ENCODE data around the gene TGFB1. TPM values are rescaled to one million over a fixed set of nuclear protein-coding genes. Genes with fewer than 3 reads are reported as not detected.
"Not testable (repeated sequence)": the region's sequence is repeated elsewhere in the genome, so short reads cannot be mapped to it uniquely, and the experiment has no call there.

TGFB1 gene
- polyA plus RNA-seq, 1 donor from 2014 or later, result not detected

DNA sequence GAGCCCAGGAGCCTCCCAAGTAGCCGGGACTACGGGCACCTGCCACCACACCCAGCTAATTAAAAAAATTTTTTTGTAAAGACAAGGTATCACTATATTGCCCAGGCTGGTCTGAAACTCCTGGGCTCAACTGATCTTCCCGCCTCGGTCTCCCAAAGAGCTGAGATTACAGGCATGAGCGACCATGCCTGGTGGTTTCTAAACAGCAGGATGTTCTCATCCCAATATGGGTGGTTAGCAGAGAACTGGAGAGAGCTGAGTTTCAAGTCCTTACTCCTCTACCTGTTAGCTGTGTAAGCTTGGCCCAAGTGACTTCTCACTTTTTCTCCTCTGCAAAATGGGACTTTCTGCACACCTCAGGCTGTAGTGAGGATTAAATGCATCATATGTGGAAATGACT is 30.6 kb upstream of the TGFB1 start:
- no peaks in the 10 kb centered on the region for H3K9me2 ChIP-seq (ENCODE audit: insufficient read depth, low read length)
- H3K36me3 ChIP-seq (ENCODE audit: insufficient read depth, low read length), result no peaks in the 10 kb centered on the region
- no peaks in the 10 kb centered on the region for H3K9me3 ChIP-seq (ENCODE audit: low read length)
- TF ChIP-seq EP300 (conservative IDR thresholded peaks at IDR 0.05; ENCODE audit: poor library complexity, severe bottlenecking) (no peak), MXI1 (conservative IDR thresholded peaks at IDR 0.05; ENCODE audit: poor library complexity, severe bottlenecking) (no peak)
- H3K79me2 ChIP-seq (replicated peaks; ENCODE audit: insufficient read depth, low read length), result no peaks in the 10 kb centered on the region
- H3K27me3 ChIP-seq (ENCODE audit: insufficient read depth, low read depth, low read length), result no peaks in the 10 kb centered on the region
- no peak overlapping the region for H3K27ac ChIP-seq (ENCODE audit: low read length)
- H4K20me1 ChIP-seq (ENCODE audit: insufficient read depth), result no peaks in the 10 kb centered on the region
- H2AFZ ChIP-seq (ENCODE audit: low read depth, low read length), result no peak overlapping the region
- H3K9ac ChIP-seq (ENCODE audit: low read length), result no peak overlapping the region
- no peaks in the 10 kb centered on the region for H3F3A ChIP-seq (ENCODE audit: insufficient read depth, low read length, poor library complexity, severe bottlenecking)
- H3K4me3 ChIP-seq (ENCODE audit: low read length), result no peak overlapping the region
- H3K4me2 ChIP-seq (ENCODE audit: low read length), result no peak overlapping the region

DNA sequence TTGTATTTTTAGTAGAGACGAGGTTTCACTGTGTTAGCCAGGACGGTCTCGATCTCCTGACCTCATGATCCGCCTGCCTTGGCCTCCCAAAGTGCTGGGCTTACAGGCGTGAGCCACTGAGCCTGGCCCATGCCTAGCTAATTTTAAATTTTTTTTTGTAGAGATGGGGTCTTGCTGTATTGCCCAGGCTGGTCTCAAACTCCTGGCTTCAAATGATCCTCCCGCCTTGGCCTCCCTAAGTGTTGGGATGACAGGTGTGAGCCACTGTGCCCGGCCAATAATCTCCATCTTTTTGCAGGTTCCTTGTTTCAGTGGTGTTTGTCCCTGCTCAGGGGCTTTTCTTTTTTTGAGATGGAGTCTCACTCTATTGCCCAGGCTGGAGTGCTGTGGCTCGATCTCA is 27.8 kb upstream of the TGFB1 start:
- H3K9me3 ChIP-seq (ENCODE audit: low read length); H3K4me3 ChIP-seq (ENCODE audit: low read length); H3F3A ChIP-seq (ENCODE audit: insufficient read depth, low read length, poor library complexity, severe bottlenecking); H2AFZ ChIP-seq (ENCODE audit: low read depth, low read length); H3K9ac ChIP-seq (ENCODE audit: low read length); H3K79me2 ChIP-seq (replicated peaks; ENCODE audit: insufficient read depth, low read length); H3K27ac ChIP-seq (ENCODE audit: low read length); H3K4me2 ChIP-seq (ENCODE audit: low read length); H3K27me3 ChIP-seq (ENCODE audit: insufficient read depth, low read depth, low read length); H4K20me1 ChIP-seq (ENCODE audit: insufficient read depth); H3K9me2 ChIP-seq (ENCODE audit: insufficient read depth, low read length); H3K36me3 ChIP-seq (ENCODE audit: insufficient read depth, low read length): not testable (repeated sequence)

DNA sequence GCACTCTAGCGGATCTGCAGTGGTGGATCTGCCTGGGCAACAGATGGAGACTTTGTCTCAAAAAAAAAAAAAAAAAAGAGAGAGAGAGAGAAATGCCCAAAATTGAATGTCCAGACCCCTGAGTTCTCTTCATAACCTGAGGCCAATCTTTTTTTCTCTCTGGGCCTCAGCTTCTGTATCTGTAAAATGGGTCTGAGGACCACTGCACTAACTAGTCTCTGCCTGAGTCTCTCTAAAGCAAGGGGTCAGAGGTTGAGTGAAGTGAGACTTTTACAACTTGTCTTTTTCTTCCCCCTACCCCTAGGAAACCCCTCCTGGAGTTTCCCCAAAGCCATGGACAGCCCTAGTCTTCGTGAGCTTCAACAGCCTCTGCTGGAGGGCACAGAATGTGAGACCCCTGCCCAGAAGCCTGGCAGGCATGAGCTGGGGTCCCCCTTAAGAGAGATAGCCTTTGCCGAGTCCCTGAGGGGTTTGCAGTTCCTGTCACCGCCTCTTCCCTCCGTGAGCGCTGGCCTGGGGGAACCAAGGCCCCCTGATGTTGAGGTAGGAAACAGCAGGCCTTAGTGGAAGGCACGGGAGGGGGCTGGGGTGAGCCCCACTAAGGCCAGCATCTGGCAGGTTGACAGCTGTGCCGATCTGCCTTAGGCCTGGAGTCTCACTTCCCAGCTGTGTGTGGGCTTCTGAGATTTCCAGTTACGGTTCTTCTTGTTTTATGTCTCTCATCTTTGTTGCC is 24.4 kb upstream of the TGFB1 start:
- no peaks in the 10 kb centered on the region for H3K79me2 ChIP-seq (replicated peaks; ENCODE audit: insufficient read depth, low read length)
- TF ChIP-seq, protein P1, sequence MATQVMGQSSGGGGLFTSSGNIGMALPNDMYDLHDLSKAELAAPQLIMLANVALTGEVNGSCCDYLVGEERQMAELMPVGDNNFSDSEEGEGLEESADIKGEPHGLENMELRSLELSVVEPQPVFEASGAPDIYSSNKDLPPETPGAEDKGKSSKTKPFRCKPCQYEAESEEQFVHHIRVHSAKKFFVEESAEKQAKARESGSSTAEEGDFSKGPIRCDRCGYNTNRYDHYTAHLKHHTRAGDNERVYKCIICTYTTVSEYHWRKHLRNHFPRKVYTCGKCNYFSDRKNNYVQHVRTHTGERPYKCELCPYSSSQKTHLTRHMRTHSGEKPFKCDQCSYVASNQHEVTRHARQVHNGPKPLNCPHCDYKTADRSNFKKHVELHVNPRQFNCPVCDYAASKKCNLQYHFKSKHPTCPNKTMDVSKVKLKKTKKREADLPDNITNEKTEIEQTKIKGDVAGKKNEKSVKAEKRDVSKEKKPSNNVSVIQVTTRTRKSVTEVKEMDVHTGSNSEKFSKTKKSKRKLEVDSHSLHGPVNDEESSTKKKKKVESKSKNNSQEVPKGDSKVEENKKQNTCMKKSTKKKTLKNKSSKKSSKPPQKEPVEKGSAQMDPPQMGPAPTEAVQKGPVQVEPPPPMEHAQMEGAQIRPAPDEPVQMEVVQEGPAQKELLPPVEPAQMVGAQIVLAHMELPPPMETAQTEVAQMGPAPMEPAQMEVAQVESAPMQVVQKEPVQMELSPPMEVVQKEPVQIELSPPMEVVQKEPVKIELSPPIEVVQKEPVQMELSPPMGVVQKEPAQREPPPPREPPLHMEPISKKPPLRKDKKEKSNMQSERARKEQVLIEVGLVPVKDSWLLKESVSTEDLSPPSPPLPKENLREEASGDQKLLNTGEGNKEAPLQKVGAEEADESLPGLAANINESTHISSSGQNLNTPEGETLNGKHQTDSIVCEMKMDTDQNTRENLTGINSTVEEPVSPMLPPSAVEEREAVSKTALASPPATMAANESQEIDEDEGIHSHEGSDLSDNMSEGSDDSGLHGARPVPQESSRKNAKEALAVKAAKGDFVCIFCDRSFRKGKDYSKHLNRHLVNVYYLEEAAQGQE (IDR thresholded peaks at IDR 0.05; ENCODE audit: borderline replicate concordance), result no peak
- TF ChIP-seq EZH2 (IDR thresholded peaks at IDR 0.05; ENCODE audit: borderline replicate concordance, insufficient read depth, low read length, poor library complexity, severe bottlenecking) (no peak), TAF1 (IDR thresholded peaks at IDR 0.05; ENCODE audit: low read depth) (no peak), RAD21 (conservative IDR thresholded peaks at IDR 0.05) (no peak)
- TF ChIP-seq, protein P2, sequence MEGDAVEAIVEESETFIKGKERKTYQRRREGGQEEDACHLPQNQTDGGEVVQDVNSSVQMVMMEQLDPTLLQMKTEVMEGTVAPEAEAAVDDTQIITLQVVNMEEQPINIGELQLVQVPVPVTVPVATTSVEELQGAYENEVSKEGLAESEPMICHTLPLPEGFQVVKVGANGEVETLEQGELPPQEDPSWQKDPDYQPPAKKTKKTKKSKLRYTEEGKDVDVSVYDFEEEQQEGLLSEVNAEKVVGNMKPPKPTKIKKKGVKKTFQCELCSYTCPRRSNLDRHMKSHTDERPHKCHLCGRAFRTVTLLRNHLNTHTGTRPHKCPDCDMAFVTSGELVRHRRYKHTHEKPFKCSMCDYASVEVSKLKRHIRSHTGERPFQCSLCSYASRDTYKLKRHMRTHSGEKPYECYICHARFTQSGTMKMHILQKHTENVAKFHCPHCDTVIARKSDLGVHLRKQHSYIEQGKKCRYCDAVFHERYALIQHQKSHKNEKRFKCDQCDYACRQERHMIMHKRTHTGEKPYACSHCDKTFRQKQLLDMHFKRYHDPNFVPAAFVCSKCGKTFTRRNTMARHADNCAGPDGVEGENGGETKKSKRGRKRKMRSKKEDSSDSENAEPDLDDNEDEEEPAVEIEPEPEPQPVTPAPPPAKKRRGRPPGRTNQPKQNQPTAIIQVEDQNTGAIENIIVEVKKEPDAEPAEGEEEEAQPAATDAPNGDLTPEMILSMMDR (IDR thresholded peaks at IDR 0.05; ENCODE audit: poor library complexity, severe bottlenecking), result no peak
- no peaks in the 10 kb centered on the region for H3K9me2 ChIP-seq (ENCODE audit: insufficient read depth, low read length)
- no peak overlapping the region for H3K9ac ChIP-seq (ENCODE audit: low read length)
- H3K36me3 ChIP-seq (ENCODE audit: insufficient read depth, low read length), result no peaks in the 10 kb centered on the region
- no peaks in the 10 kb centered on the region for H3K9me3 ChIP-seq (ENCODE audit: low read length)
- H3K27ac ChIP-seq (ENCODE audit: low read length), result no peak overlapping the region
- H2AFZ ChIP-seq (ENCODE audit: low read depth, low read length), result no peak overlapping the region
- no peaks in the 10 kb centered on the region for H3K27me3 ChIP-seq (ENCODE audit: insufficient read depth, low read depth, low read length)
- no peaks in the 10 kb centered on the region for H3F3A ChIP-seq (ENCODE audit: insufficient read depth, low read length, poor library complexity, severe bottlenecking)
- no peaks in the 10 kb centered on the region for H4K20me1 ChIP-seq (ENCODE audit: insufficient read depth)
- H3K4me3 ChIP-seq (ENCODE audit: low read length), result no peak overlapping the region
- H3K4me2 ChIP-seq (ENCODE audit: low read length), result no peak overlapping the region

Measured in neural cell (in vitro differentiated cells).